Omental fat pad (tissue), 4 donors: ENCODE measurements around the gene TMEM33. TPM values are rescaled to one million over a fixed set of nuclear protein-coding genes. Genes with fewer than 3 reads are reported as not detected.
"Not testable (repeated sequence)": the region's sequence is repeated elsewhere in the genome, so short reads cannot be mapped to it uniquely, and the experiment has no call there.

Source experiments
- ATAC-seq: fragments of 150-250 bp; one replicate; pipeline ENCODE4 v1.9.1; 2016; ENCODE audit warnings: mild to moderate bottlenecking, moderate library complexity; ENCODE audit not compliant: low FRiP score
- DNase-seq: peaks from one replicate; pipeline ENCODE4 v3.0.0-alpha.2; 2019; ENCODE audit warnings: low spot score
- total RNA-seq, 4 donors: library from RNA; depleted of rRNA; stranded (reverse); fragments of >200 nt; gene quantifications; one replicate each; pipeline ENCODE4 v1.1.0, GENCODE V29; 2016
- TF ChIP-seq, protein P1 (sequence below), 3 donors: fragments of 450-650 bp; IDR thresholded peaks; one replicate each; pipeline ENCODE4 v1.5.1; 2016 to 2017; ENCODE audit warnings: antibody characterized with exemption in 3 of 3, mild to moderate bottlenecking in 3 of 3, moderate library complexity in 2 of 3

TMEM33 gene
- total RNA-seq, 4 donors from 2014 or later = 24.6 to 46.4 (median 35.2) TPM

DNA sequence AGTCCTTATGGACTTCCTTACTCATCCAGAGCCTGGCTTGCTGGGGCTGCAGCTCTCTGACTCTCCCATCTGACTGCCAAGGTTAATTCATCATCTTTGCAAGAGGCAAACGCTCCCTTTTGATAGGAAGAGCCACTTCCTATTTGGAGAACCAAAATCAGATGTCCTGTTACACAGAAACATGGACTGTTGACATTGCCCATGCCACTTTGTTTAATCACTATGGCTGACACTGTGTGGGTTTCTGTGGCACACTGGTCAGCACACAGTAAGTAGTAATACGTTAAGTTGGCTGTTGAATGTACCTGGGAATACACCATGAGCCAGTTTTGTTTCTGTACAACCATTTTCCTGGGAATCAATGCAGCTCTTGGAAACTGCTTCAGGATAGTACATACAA, 45.1 kb upstream of the TMEM33 start:
- DNase-seq (no peak), ATAC-seq (no peak)
- TF ChIP-seq, protein P1, sequence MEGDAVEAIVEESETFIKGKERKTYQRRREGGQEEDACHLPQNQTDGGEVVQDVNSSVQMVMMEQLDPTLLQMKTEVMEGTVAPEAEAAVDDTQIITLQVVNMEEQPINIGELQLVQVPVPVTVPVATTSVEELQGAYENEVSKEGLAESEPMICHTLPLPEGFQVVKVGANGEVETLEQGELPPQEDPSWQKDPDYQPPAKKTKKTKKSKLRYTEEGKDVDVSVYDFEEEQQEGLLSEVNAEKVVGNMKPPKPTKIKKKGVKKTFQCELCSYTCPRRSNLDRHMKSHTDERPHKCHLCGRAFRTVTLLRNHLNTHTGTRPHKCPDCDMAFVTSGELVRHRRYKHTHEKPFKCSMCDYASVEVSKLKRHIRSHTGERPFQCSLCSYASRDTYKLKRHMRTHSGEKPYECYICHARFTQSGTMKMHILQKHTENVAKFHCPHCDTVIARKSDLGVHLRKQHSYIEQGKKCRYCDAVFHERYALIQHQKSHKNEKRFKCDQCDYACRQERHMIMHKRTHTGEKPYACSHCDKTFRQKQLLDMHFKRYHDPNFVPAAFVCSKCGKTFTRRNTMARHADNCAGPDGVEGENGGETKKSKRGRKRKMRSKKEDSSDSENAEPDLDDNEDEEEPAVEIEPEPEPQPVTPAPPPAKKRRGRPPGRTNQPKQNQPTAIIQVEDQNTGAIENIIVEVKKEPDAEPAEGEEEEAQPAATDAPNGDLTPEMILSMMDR (IDR thresholded peaks at IDR 0.05) = no peak

- TF ChIP-seq, protein P1 (IDR thresholded peaks at IDR 0.05) = no peak
- ATAC-seq (no peak), DNase-seq (no peak)
These were observed 38.6 kb upstream of the TMEM33 start for GRCh38 chr4:41896648-41897047.

DNA sequence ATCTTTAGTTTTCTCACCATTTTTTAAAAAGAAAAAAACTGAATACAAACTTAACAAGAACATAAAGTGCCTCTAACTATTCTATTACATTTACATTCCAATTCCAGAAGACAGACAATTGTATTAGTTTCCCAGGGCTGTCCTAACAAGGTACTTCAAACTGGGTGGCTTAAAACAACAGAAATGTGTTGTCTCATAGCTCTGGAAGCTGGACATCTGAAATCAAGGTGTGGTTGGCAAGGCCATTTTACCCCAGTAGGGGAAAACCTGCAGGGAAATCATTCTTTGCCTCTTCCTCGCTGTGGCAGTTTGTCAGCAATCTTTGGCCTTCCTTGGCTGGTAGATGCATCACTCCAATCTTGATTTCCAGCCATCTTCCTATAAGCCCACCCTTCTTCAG, 37.5 kb upstream of the TMEM33 start:
- TF ChIP-seq, protein P1 (IDR thresholded peaks at IDR 0.05) = no peak
- DNase-seq (no peak), ATAC-seq (no peak)

GRCh38 chr4:41909136-41909535, 26.1 kb upstream of the TMEM33 start:
- not testable (repeated sequence) for ATAC-seq, DNase-seq

GRCh38 chr4:41912546-41912945, 22.7 kb upstream of the TMEM33 start:
- TF ChIP-seq, protein P1 (IDR thresholded peaks at IDR 0.05) = no peak
- DNase-seq (no peak), ATAC-seq (no peak)

DNA sequence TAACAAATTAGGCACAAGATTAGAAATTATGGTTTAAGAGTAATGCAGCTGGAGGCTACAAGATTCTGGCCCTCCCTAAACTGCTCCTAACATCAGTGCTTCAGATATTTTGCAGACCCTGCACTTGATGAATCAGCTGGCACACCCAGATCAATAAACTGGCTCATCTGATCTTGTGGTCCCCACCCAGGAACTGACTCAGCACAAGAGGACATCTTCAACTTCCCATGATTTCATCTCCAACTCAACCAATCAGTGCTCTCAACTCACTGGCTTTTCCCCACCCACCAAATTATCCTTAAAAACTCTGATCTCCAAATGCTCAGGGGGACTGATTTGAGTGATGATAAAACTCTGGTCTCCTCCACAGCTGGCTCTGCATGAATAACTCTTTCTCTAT, 21.7 kb upstream of the TMEM33 start:
- ATAC-seq (no peak), DNase-seq (no peak)
- TF ChIP-seq, protein P1 (IDR thresholded peaks at IDR 0.05) = no peak

- no peak for ATAC-seq
- no peak for DNase-seq
- TF ChIP-seq, protein P1 (IDR thresholded peaks at IDR 0.05) = no peak
These were observed 17.0 kb upstream of the TMEM33 start for GRCh38 chr4:41918278-41918677.

DNA sequence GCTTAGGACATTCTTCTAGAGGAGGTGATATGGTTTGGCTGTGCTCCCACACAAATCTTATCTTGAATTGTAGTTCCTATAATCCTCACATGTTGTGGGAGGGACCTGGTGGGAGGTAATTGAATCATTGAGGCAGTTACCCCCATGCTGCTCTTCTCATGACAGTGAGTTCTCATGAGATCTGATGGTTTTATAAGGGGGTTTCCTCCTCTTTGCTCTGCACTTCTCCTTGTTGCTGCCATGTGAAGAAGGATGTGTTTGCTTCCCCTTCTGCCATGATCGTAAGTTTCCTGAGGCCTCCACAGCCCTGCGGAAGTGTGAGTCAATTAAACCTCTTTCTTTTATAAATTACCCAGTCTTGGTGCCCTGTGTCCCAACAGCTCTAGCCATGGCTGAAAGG, 14.8 kb upstream of the TMEM33 start:
- ATAC-seq, DNase-seq: not testable (repeated sequence)
